NCI-H1105 treated with DMSO at 0.1 percent for 48 hours (cell line): ENCODE measurements around the gene PCGF5.
"Not testable (repeated sequence)": the region's sequence is repeated elsewhere in the genome, so short reads cannot be mapped to it uniquely, and the experiment has no call there.

Experiments used
- DNase-seq: peaks from one replicate; lab custom pipeline; 2025; lab: John Stamatoyannopoulos, UW

PCGF5 gene

DNA sequence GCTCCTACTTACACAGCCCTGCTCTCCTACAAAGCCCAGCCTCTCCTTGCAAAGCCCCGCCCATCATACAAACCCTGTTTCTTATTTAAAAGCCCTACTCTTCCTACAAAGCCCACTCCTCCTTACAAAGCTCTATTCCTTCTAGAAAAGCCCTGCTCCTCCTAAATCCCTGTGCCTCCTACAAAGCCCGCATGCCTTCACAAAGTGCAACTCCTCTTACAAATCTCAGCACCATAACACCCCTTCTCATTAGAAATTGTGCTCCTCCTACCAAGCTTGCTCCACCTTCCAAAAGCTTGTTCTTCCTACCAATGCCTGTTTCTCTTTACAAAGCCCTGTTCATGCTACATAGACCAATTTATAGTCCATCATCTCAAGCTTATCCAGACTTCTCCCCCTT is 66.1 kb downstream of the PCGF5 start:
- no peak for DNase-seq

DNA sequence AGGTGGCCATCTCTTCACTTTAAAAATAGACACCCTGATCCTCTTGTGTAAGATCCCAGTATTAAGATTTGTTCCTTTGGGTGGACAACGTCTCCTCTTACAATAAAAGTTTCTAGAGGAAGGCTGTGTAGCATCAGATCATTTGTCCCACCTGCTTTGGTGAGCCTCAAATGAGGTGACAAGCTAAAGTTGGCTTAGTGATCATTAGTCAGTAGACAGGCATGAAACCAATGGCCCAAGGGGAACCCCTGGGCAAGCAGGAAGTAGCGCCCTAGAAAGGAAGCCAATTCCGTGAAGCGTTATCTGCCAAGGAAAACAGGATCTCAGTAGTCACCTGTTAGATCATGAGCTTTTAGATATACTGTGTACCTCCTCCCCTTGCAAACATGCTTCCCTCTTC is 66.8 kb downstream of the PCGF5 start:
- DNase-seq, result no peak

GRCh38 chr10:91287912-91288311 is 67.4 kb downstream of the PCGF5 start:
- DNase-seq, result no peak

DNA sequence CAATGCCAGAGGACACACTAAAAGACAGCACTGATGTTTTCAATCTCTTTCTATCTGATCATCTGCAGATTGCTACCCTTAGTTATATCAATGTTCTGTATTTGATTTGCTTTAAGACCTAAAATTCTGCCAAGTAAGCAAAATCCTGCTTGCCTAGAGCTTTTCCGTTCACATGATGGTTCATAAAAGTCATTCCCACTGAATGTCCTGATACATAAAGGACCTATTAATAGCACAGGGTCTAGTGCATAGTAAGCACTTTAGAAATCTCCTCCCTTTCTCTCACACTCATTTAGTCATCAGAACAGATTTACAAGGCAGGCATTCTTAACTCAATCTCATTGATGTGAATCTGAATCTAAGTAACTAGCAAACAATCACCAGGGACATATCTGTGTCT is 68.8 kb downstream of the PCGF5 start:
- no peak for DNase-seq

DNA sequence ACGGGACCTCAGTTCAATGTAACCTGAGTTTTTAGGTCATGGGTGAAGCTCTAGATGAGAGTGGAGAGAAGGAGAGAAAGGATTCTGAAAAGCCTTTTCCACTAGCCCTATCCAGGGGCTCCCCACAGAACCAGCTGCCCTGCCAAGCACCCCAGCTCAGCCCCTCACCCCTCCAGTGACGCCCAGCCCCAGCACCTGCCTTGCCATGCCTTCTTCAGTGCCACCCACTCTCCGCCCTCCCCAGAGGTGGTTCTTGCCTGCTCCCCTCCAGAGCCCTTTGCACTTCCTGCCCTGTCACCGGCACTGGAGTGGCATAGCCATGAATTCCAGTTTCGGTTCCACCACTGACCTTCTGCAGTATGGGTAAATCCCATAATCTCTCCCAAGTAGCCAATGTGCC is 70.1 kb downstream of the PCGF5 start:
- no peak for DNase-seq

DNA sequence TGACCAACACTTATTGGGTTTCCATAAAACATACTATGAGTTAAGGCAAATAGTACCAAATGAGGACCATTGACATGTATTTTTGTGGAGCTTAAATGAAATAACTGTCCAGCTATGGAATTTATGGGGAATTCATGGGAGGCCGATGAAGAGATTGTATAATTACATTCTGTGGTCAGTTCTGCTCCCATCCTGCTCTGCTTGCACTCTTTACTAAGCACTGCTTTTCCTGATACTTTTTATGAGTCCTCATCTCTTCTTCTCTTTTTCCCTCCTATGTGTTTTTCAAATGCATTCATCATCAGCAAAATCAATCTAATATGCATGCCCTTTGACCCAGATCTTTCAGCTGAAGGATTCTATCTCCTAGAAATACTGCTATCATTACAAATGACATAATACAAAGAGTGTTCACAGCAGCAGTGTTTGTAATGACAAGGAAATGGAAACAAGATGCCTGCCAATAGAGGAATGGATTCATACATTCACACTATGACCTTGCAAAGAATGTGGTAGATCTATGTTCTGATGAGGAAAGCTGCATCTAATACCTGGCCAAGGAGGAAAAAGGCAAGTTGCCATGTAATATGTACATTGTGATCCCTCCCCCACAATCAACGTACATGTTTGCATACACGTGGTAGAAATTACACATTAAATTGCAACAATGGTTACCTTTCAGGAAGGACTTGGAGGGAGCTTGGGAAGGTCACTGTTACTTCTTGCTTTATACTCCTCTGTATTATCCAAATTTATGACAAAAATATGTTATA is 73.9 kb downstream of the PCGF5 start:
- no peak for DNase-seq

- DNase-seq, result no peak
Observed at GRCh38 chr10:91295346-91295745, 74.9 kb downstream of the PCGF5 start.

- peak; percentile 7 for DNase-seq
Observed at GRCh38 chr10:91296471-91296870, 76.0 kb downstream of the PCGF5 start.

DNA sequence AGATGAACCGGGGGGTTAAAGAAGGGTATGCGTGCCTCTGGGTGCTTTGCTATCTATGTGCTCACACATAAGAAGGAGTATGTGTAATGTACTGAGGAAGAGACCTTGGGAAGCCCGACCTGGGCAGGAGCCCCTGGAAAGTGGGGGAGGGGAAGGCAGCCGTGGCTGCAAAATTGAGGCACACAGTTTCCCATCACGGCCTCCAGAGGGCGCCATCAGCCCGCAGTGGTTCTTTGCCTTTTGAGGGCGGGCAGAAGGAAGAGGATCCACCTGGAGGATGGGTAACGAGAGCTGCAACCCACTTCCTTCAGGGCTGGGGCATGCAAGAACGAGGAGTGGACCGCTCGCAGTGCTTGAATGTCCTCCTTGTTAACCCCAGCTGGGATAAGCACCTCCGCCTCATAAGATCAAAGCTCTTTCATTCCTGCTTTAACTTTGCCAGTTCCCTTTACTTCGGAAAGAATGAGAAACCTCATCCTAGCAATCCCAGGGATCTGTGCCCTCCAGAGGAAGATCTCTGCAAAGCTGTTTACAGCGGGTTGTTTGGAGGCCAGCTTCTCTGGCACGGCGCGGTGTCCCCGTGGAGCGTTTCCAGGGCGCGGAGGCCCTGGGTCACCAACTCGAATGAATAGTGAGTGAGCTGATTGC is 77.9 kb downstream of the PCGF5 start:
- peak; percentile 54 for DNase-seq

DNA sequence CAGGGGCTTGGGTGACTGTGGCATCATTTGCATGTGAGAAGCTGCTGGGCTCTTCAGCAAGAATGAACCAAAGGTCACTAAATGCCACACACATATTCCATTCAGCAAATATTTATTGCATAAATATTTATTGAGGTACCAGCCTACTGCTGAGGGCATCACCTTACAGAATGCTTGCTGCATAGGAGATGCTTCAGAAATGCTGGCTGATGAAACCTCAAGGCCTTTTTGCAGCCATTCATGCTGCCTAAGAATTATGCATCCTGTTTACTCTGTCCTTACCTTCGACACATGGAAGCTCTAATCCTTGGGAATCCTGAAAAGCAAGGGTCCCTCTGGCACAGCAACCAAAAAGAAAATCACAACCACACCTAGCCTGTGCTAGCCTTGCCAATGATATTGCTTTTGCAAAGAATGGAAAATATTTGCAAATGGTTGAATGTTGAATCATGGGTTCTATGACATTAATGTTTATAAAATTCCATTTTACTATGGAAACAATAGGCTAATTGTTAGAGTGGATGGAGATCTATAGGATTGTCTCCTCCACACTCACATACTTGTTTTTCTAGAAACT is 79.6 kb downstream of the PCGF5 start:
- DNase-seq, result no peak

DNA sequence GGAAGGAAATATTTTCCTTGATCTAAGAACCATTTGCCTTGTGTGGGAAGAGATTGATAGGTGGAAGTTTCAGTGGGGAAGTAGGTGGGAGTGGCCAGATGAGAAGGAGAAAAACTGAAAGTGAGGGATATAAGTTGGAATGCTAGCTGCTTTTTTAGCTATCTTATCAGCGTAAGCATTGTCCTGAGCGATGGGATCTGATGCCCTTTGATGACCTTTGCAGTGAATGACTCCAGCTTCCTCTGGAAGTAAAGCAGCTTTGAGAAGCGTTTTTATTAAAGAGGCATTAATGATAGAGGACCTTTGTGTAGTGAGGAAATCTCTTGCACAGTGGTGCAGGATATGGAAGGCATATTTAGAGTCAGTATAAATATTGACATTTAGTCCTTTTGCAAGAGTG is 82.5 kb downstream of the PCGF5 start:
- not testable (repeated sequence) for DNase-seq

DNA sequence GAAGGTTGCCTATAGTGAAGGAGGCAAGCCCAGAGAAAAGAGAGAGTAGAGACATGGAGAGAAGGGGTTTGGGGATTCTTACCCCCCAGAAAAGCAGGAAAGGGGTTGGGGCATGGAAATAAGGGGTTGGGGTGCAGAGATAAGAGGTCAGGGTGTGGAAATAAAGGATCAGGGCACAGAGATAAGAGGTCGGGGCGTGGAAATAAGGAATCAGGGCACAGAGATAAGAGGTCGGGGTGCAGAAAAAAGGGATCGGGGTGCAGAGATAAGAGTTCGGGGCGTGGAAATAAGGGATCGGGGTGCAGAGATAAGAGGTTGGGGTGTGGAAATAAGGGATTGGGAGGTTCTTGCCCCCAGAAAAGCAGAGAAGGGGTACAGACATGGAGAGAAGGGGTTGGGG is 85.5 kb downstream of the PCGF5 start:
- DNase-seq, result not testable (repeated sequence)

DNA sequence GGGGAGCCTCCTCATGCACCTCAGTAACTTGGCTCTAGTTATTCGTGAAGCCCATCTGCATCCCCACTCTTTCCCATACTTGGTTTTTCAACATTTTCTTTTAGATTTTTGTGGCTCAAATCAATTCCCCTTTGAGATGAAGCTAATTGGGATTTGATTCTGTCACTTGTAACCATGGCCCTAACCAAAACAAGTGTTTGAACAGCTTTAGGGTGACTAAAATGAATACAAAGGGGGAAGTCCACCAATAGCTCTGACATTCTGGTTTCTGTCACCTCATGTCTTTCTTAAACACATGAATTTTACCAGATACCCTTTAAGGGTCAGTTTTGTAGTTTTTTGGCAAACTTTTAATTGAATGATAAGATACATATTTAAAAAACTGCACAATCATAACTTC is 87.0 kb downstream of the PCGF5 start:
- no peak for DNase-seq

GRCh38 chr10:91309711-91310110 is 89.2 kb downstream of the PCGF5 start:
- no peak for DNase-seq

- DNase-seq, result no peak
Observed at GRCh38 chr10:91311601-91312381, 91.3 kb downstream of the PCGF5 start.

DNA sequence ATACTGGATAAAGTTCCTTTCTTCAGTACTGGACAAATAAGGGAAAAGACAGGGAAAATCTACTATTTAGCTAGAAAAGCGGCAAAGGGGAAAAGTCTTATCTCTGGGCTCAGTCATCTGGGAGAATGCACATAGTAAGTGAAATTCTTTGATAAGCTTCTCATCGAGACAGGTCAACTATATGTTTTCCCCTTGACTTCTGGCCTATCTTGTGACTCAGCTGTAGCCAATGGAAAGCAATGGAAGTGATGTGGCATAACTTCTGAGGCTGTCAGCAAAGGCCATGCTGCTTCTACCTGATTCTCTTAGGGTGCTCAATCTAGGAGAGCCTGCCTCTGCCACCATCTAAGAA is 91.9 kb downstream of the PCGF5 start:
- DNase-seq, result no peak

- DNase-seq, result no peak
Observed at GRCh38 chr10:91313796-91314485, 93.5 kb downstream of the PCGF5 start.

GRCh38 chr10:91316486-91316885 is 96.0 kb downstream of the PCGF5 start:
- no peak for DNase-seq

DNA sequence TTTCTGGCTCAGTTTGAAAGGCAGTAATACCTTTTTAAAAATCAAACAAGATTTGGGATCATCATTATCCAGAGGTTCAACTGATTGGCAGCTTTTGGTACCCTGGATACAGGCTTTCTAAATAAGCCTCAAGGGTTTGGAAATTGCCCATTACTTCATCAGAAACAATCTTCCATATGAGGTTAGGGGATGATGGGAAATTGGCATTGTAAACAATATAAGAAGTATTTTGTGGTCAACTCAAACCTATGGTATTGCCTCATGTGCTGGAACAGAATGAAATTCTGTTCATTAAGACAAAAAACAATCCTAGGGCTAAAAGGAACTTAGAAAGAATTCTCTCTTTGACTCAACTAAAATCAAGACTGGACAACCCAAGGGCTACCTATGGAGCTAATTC is 97.1 kb downstream of the PCGF5 start:
- no peak for DNase-seq

DNA sequence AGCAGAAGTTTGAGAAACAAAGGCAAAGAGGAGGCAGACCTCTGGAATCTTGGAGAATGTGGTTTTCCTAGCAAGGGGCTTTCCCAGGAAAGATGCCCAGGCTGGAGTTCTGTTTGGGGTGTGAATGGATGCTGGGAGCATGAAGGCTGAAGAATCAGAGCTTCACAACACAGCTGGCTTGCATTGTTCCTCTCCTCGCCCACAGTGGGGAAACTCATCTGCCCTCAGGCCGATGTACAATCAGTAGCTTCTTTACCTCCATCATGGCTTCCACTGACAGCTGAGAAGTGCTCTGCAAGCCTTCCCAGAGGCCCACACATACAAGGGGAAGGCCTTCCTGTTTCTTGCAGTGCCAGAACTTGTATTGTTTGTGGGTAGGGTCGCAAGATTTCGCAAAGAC is 98.9 kb downstream of the PCGF5 start:
- DNase-seq, result no peak

- DNase-seq, result not testable (repeated sequence)
Observed at GRCh38 chr10:91323293-91323905, 102.9 kb downstream of the PCGF5 start.
